ENCODE results near the gene BSG. TPM values are rescaled to one million over a fixed set of nuclear protein-coding genes. Genes with fewer than 3 reads are reported as not detected.

Gene BSG
- polyA plus RNA-seq, 1 experiment, result 404 TPM

DNA sequence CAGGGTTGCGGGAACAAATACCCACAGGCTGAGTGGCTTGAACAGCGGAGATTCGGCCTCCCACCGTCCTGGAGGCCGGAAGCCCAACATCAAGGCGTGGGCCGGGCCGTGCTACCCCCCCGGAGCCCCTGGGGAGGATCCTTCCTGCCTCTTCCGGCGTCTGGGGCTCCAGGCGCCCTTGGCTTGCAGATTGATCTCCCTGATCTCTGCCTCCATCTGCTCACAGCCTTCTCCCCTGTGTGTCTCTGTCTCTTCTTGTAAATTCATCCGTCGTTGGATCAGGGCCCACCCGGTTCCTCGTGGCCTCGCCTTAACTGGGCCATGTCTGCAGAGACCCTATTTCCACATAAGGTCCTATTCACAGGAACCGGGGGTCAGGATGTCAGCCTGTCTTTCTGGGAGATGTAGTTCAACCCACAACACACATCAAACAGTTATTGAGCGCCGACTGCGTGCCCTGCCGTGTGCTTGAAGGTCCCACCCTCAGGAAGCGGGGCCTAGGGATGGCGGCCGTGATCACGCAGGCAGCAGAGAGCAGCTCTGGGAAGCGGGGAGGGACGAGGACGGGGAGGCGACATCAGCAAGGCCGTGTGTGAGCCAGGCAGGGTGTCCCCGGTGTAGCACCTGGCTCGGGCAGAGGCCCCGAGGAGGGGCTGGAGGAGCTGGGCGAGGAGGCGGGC, 38.5 kb downstream of the BSG start:
- POLR2A ChIA-PET, result interaction anchor here (0.5 kb wide), 1 partner anchor 159 kb away, joined by 3 read pairs; no protein-coding TSS in a partner anchor
- Histone ChIP-seq H3K9me3 (ENCODE audit: control insufficient read depth, insufficient read depth, low read length) (no peaks in the 10 kb centered on the region; the same call in 1 of the 2 replicates), H3K4me3 (ENCODE audit: low read depth, low read length) (no peak overlapping the region), H3K27ac (ENCODE audit: low read depth, low read length) (peak overlapping the region; percentile 87), H3K27me3 (ENCODE audit: control insufficient read depth, insufficient read depth, low read length) (no peaks in the 10 kb centered on the region)
- CTCF ChIA-PET, result no interaction called here
- DNase-seq (ENCODE audit: low read depth, low spot score), result peak; percentile 33
- TF ChIP-seq, protein P1, sequence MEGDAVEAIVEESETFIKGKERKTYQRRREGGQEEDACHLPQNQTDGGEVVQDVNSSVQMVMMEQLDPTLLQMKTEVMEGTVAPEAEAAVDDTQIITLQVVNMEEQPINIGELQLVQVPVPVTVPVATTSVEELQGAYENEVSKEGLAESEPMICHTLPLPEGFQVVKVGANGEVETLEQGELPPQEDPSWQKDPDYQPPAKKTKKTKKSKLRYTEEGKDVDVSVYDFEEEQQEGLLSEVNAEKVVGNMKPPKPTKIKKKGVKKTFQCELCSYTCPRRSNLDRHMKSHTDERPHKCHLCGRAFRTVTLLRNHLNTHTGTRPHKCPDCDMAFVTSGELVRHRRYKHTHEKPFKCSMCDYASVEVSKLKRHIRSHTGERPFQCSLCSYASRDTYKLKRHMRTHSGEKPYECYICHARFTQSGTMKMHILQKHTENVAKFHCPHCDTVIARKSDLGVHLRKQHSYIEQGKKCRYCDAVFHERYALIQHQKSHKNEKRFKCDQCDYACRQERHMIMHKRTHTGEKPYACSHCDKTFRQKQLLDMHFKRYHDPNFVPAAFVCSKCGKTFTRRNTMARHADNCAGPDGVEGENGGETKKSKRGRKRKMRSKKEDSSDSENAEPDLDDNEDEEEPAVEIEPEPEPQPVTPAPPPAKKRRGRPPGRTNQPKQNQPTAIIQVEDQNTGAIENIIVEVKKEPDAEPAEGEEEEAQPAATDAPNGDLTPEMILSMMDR (IDR thresholded peaks at IDR 0.05; ENCODE audit: low read depth, low read length), result no peak

DNA sequence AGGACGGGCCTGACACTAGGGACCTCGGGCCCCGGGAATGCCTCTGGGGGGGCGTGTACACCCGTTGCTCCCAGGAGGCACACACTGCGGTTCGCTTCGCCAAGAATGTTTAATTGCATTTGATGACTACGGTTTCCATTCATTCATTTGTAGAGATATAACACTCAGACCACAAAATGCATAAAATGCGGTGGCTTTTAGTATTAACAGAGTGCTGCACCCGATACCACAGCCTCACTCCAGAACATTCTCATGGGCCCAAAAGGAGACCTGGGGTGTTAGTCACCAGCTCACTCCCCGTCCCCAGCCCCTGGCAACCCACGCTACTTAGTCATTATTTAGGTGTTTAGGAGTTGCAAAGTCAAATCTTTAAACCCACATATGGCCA, 39.1 kb downstream of the BSG start:
- Histone ChIP-seq H3K9me3 (ENCODE audit: control insufficient read depth, insufficient read depth, low read length) (no peaks in the 10 kb centered on the region; the same call in 1 of the 2 replicates), H3K27me3 (ENCODE audit: control insufficient read depth, insufficient read depth, low read length) (no peaks in the 10 kb centered on the region), H3K27ac (ENCODE audit: low read depth, low read length) (peak overlapping the region; percentile 87), H3K4me3 (ENCODE audit: low read depth, low read length) (no peak overlapping the region)
- ChIA-PET POLR2A (interaction anchor here (0.6 kb wide), 1 partner anchor 859 kb away, joined by 3 read pairs; no protein-coding TSS in a partner anchor), CTCF (no interaction called here)
- DNase-seq (ENCODE audit: low read depth, low spot score), result peak; percentile 76
- TF ChIP-seq, protein P1 (IDR thresholded peaks at IDR 0.05; ENCODE audit: low read depth, low read length), result no peak

DNA sequence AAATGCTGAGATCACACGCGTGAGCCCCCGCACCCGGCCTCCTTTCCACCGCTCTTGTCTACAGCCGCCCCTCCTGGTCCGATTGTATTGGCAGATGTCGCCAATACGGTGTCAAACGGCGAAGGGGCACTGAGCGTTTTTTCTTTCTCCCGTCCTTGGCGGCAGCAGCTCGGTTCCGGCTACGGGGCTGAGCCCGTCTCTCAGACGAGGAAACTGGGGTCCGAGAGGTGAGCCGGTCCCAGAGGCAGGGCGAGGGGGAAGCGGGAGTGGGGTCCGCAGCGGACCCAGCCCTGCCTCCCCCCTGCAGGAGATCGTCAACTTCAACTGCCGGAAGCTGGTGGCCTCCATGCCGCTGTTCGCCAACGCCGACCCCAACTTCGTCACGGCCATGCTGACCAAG, 40.5 kb downstream of the BSG start:
- H3K27ac ChIP-seq (ENCODE audit: low read depth, low read length), result no peak overlapping the region
- POLR2A ChIA-PET, result no interaction called here
- no peak for DNase-seq (ENCODE audit: low read depth, low spot score)
- H3K27me3 ChIP-seq (ENCODE audit: control insufficient read depth, insufficient read depth, low read length), result no peaks in the 10 kb centered on the region
- TF ChIP-seq, protein P1 (IDR thresholded peaks at IDR 0.05; ENCODE audit: low read depth, low read length), result no peak
- no peak overlapping the region for H3K4me3 ChIP-seq (ENCODE audit: low read depth, low read length)
- H3K9me3 ChIP-seq (ENCODE audit: control insufficient read depth, insufficient read depth, low read length), result no peaks in the 10 kb centered on the region; the same call in 1 of the 2 replicates
- CTCF ChIA-PET, result no interaction called here

DNA sequence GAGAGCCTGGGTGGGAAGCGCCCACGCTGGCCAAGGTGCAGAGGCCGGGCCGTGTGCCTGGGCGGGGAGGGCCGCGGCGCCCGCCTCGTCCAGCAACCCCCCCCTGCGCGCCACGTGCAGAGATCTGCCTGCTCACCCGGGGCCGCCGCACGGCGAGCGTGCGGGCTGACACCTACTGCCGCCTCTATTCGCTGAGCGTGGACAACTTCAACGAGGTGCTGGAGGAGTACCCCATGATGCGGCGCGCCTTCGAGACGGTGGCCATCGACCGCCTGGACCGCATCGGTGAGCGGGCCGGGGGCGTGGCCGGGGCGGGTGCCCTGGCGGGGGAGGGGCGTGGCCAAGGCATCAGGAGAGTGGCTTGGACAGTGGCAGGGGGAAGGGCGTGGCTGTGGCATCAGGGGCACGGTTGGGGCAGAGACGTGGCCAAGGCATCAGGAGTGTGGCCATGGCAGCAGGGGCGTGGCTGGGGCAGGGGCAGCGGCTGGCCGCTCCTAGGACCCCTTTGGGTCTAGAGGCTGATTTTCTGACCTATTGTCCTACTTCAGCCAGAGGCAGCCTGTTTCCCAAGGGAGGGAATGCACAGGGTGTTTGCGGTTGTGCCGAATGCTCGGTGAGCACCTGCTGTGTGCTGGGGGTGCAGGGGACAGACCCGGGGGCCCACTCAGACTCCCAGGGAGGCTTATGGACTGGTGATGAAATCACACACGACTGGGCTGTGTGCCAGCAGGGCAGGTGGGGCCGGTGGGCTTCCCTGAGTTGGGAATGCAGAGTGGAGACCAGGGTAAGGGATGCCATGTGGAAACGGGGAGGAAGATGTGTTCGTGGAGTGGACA, 41.6 kb downstream of the BSG start:
- POLR2A ChIA-PET, result no interaction called here
- CTCF ChIA-PET, result no interaction called here

More for the DNA sequence above, 41.6 kb downstream of the BSG start:
- no peaks in the 10 kb centered on the region for H3K27me3 ChIP-seq (ENCODE audit: control insufficient read depth, insufficient read depth, low read length)
- TF ChIP-seq, protein P1 (IDR thresholded peaks at IDR 0.05; ENCODE audit: low read depth, low read length), result no peak
- peaks cover 5% of the 10 kb centered on the region; the same call in 1 of the 2 replicates for H3K9me3 ChIP-seq (ENCODE audit: control insufficient read depth, insufficient read depth, low read length)
- no peak overlapping the region for H3K27ac ChIP-seq (ENCODE audit: low read depth, low read length)
- no peak for DNase-seq (ENCODE audit: low read depth, low spot score)
- no peak overlapping the region for H3K4me3 ChIP-seq (ENCODE audit: low read depth, low read length)
